ENCODE data around the gene DSN1.

Gene DSN1

GRCh38 chr20:36744243-36744642, 29.3 kb downstream of the DSN1 start:
- no peak overlapping the region for H3K4me3 ChIP-seq (ENCODE audit: low read depth, low read length)
- no peak for TF ChIP-seq CTCF (IDR thresholded peaks at IDR 0.05; ENCODE audit: low read depth, low read length)

DNA sequence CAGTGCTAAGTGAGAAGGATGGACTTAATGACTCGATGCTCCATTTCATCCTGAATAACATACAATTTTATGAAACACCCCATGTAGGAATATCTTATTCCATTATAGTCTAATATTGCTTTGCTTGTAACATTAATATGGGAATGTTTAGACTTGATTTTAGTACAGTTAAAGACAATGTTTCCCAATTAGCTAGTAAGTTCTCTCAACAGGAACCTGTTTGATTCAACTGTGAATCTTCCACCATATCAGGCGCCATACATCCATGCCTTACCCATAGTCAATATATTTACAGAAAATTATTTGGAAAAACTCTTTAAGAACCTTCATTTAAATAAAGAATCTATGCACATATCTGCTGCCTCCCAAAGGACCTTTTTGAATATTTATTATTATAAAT, 31.0 kb downstream of the DSN1 start:
- no peak for TF ChIP-seq CTCF (IDR thresholded peaks at IDR 0.05; ENCODE audit: low read depth, low read length)
- no peak overlapping the region for H3K4me3 ChIP-seq (ENCODE audit: low read depth, low read length)

DNA sequence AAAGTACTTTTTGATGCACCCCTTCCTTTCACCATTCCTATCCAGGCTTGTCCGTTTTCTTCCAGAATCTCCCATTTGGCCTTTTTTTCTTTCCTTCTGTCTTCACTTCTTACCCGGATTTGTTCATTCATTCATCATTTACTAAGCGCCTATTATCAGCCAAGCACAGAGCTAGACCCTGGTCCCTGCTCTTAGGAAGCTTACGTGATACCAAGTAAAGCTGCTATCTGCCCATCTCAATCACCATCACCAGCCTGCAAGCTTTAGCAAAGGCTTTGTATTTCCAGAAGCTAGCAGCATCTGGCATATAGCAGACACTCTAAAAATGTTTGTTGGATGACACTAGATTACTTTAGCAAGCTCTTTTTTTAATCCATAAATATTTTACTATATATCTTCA, 32.5 kb downstream of the DSN1 start:
- no peak for TF ChIP-seq CTCF (IDR thresholded peaks at IDR 0.05; ENCODE audit: low read depth, low read length)
- no peak overlapping the region for H3K4me3 ChIP-seq (ENCODE audit: low read depth, low read length)

- no peak for TF ChIP-seq CTCF (IDR thresholded peaks at IDR 0.05; ENCODE audit: low read depth, low read length)
- H3K4me3 ChIP-seq (ENCODE audit: low read depth, low read length), result no peak overlapping the region
Observed at GRCh38 chr20:36737183-36737499, 36.4 kb downstream of the DSN1 start.

DNA sequence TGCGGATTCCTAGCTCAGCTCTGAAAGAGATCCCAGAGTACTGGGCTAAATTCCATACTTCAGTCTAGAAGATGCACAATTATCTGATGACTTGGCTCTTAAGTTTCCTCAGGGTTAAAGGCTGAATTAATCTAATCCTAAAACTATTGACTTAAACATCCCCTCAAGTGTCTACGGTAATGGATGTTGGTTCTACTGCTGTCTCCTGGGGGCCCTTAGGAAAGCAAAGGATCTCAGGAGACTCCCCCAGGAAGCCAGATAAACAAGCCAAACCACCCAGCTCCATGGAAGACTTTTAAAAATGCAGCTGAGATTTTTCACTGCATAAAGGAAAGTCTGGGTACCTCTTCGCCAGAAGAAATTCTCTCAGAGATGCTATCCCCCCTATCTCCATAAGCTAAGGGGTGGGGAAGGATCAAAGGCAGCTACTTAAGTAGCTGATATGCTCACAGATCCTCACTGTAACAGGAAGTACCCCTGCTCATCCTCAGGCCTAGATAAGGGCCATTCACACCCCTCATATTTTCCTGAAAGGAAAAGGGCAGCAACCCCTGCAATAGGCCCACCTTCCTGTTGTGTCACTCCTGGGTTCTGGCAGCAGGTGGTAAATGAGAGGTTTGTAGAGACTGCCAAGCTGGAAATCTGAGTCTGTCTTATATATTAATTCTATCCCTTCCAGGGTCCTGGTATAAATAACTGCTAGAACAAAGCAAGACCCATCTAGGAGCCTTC, 36.9 kb downstream of the DSN1 start:
- TF ChIP-seq CTCF (IDR thresholded peaks at IDR 0.05; ENCODE audit: low read depth, low read length), result no peak
- H3K4me3 ChIP-seq (ENCODE audit: low read depth, low read length), result no peak overlapping the region

GRCh38 chr20:36732456-36732855, 41.1 kb downstream of the DSN1 start:
- TF ChIP-seq CTCF (IDR thresholded peaks at IDR 0.05; ENCODE audit: low read depth, low read length), result no peak
- no peak overlapping the region for H3K4me3 ChIP-seq (ENCODE audit: low read depth, low read length)

DNA sequence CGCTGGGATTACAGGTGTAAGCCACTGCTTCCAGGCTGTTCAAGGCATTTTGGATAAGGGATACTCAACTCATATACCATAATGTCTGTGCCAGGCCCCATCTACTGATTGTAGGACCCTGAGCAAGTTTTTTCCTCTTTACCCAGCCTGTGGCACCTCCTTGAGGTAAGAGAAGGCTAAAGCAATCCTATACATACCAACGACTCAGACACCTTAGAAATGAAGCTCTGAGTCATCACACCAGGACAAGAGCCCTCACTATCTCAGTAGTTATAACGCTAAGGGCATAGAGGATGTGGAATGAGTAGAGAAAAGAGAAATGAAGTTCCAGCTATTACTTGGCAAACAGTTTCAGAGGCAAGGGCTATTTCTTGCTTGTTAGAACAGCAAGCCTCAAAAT, 44.6 kb downstream of the DSN1 start:
- no peak overlapping the region for H3K4me3 ChIP-seq (ENCODE audit: low read depth, low read length)
- TF ChIP-seq CTCF (IDR thresholded peaks at IDR 0.05; ENCODE audit: low read depth, low read length), result no peak

All from WI38 (cell line).